ENCODE data around the gene PTPRN2. TPM values are rescaled to one million over a fixed set of nuclear protein-coding genes. Genes with fewer than 3 reads are reported as not detected.

Gene PTPRN2
- polyA plus RNA-seq, 4 donors = 1.6 to 11.7 (median 4.0) TPM

GRCh38 chr7:158270856-158271413 is 316.7 kb downstream of the PTPRN2 start:
- no peaks in the 10 kb centered on the region for H3K27me3 ChIP-seq (ENCODE audit: control insufficient read depth in 3 of 3, insufficient read depth in 3 of 3, low read length in 3 of 3)
- DNase-seq = no peak
- no peak overlapping the region for H3K4me3 ChIP-seq (ENCODE audit: low read depth in 1 of 3, low read length in 3 of 3)
- H3K9me3 ChIP-seq (ENCODE audit: control insufficient read depth in 2 of 2, insufficient read depth in 1 of 2, low read depth in 1 of 2, low read length in 1 of 2) = peaks cover 0 to 29% of the 10 kb centered on the region in 2 donors
- no peak overlapping the region for H3K27ac ChIP-seq (ENCODE audit: low read depth in 1 of 3, low read length in 2 of 3)
- no peaks in the 10 kb centered on the region for H3K36me3 ChIP-seq (ENCODE audit: control insufficient read depth in 3 of 3, insufficient read depth in 2 of 3, low read depth in 1 of 3, low read length in 3 of 3)
- H3K4me1 ChIP-seq (ENCODE audit: control insufficient read depth in 3 of 3, insufficient read depth in 2 of 3, low read depth in 1 of 3, low read length in 2 of 3) = peaks cover 0 to 2% (median 0%) of the 10 kb centered on the region in 3 donors
- no peak for FAIRE-seq
- WGBS, 3 donors = 93 to 97% (median 96%) methylated on average over 7 to 9 of the region's 9 CpGs

DNA sequence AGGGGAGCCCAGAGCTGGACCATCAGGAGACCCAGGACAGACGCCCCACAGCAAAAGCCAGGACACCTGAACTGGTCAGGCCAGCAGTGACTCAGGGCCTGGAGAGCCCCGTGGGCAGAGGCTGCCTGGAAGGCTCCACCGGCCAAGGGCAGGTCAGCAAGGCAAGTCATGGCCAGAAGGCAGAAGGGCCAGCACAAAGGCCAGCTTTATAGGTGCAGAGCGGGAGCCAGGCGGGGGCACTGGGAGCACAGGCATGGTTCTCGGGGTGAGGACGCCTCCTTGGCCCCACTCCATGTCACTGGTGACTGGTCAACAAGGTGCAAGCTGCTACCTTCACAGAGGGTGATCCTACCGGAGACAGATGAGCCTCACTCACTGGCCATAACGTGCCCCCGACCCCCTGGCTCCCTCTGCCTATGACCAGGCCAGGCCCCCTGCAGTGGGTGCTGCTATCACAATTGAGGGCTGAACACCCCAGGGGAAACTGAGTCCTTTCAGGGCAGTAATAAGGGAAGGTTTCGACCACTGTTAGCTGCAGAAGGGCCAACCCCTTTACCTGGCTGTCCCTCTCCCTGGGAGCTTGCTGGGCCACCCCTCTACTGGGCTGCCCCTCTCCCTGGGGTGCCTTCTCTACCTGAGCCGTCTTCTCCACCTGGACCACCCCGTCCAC is 317.4 kb downstream of the PTPRN2 start:
- no peak for FAIRE-seq
- WGBS, 3 donors = 79 to 89% (median 81%) methylated on average over 13 of the region's 13 CpGs
- H3K4me3 ChIP-seq (ENCODE audit: low read depth in 1 of 3, low read length in 3 of 3) = no peak overlapping the region
- no peak overlapping the region for H3K27ac ChIP-seq (ENCODE audit: low read depth in 1 of 3, low read length in 2 of 3)
- H3K36me3 ChIP-seq (ENCODE audit: control insufficient read depth in 3 of 3, insufficient read depth in 2 of 3, low read depth in 1 of 3, low read length in 3 of 3) = no peaks in the 10 kb centered on the region
- peaks cover 0 to 2% (median 0%) of the 10 kb centered on the region in 3 donors for H3K4me1 ChIP-seq (ENCODE audit: control insufficient read depth in 3 of 3, insufficient read depth in 2 of 3, low read depth in 1 of 3, low read length in 2 of 3)
- H3K9me3 ChIP-seq (ENCODE audit: control insufficient read depth in 2 of 2, insufficient read depth in 1 of 2, low read depth in 1 of 2, low read length in 1 of 2) = peaks cover 0 to 33% of the 10 kb centered on the region in 2 donors
- DNase-seq = no peak
- H3K27me3 ChIP-seq (ENCODE audit: control insufficient read depth in 3 of 3, insufficient read depth in 3 of 3, low read length in 3 of 3) = no peaks in the 10 kb centered on the region

- DNase-seq = peak; percentile 19 to 90
- no peaks in the 10 kb centered on the region for H3K27me3 ChIP-seq (ENCODE audit: control insufficient read depth in 3 of 3, insufficient read depth in 3 of 3, low read length in 3 of 3)
Observed at GRCh38 chr7:158268816-158269535, 318.6 kb downstream of the PTPRN2 start.

GRCh38 chr7:158267742-158268435 is 319.7 kb downstream of the PTPRN2 start:
- Histone ChIP-seq H3K27me3 (ENCODE audit: control insufficient read depth in 3 of 3, insufficient read depth in 3 of 3, low read length in 3 of 3) (no peaks in the 10 kb centered on the region), H3K4me3 (ENCODE audit: low read depth in 1 of 3, low read length in 3 of 3) (no peak overlapping the region), H3K9me3 (ENCODE audit: control insufficient read depth in 2 of 2, insufficient read depth in 1 of 2, low read depth in 1 of 2, low read length in 1 of 2) (peaks cover 0 to 46% of the 10 kb centered on the region in 2 donors), H3K27ac (ENCODE audit: low read depth in 1 of 3, low read length in 2 of 3) (no peak overlapping the region), H3K36me3 (ENCODE audit: control insufficient read depth in 3 of 3, insufficient read depth in 2 of 3, low read depth in 1 of 3, low read length in 3 of 3) (no peaks in the 10 kb centered on the region), H3K4me1 (ENCODE audit: control insufficient read depth in 3 of 3, insufficient read depth in 2 of 3, low read depth in 1 of 3, low read length in 2 of 3) (peaks cover 0 to 7% (median 0%) of the 10 kb centered on the region in 3 donors)
- 84 to 91% (median 85%) methylated on average over 29 of the region's 29 CpGs for WGBS, 3 donors
- DNase-seq (peak in 1 of 2 donors; percentile 14), FAIRE-seq (no peak)

More at GRCh38 chr7:158268816-158269535, 318.6 kb downstream of the PTPRN2 start:
- Histone ChIP-seq H3K36me3 (ENCODE audit: control insufficient read depth in 3 of 3, insufficient read depth in 2 of 3, low read depth in 1 of 3, low read length in 3 of 3) (no peaks in the 10 kb centered on the region), H3K4me3 (ENCODE audit: low read depth in 1 of 3, low read length in 3 of 3) (no peak overlapping the region), H3K27ac (ENCODE audit: low read depth in 1 of 3, low read length in 2 of 3) (peak overlapping the region in 1 of 3 donors; percentile 54), H3K4me1 (ENCODE audit: control insufficient read depth in 3 of 3, insufficient read depth in 2 of 3, low read depth in 1 of 3, low read length in 2 of 3) (peaks cover 0 to 7% (median 0%) of the 10 kb centered on the region in 3 donors), H3K9me3 (ENCODE audit: control insufficient read depth in 2 of 2, insufficient read depth in 1 of 2, low read depth in 1 of 2, low read length in 1 of 2) (peaks cover 0 to 40% of the 10 kb centered on the region in 2 donors)
- no peak for FAIRE-seq
- 69 to 85% (median 71%) methylated on average over 28 of the region's 28 CpGs for WGBS, 3 donors

- peaks cover 0 to 47% of the 10 kb centered on the region in 2 donors for H3K9me3 ChIP-seq (ENCODE audit: control insufficient read depth in 2 of 2, insufficient read depth in 1 of 2, low read depth in 1 of 2, low read length in 1 of 2)
- DNase-seq = peak in 1 of 2 donors; percentile 71
- no peak overlapping the region for H3K4me3 ChIP-seq (ENCODE audit: low read depth in 1 of 3, low read length in 3 of 3)
- no peaks in the 10 kb centered on the region for H3K36me3 ChIP-seq (ENCODE audit: control insufficient read depth in 3 of 3, insufficient read depth in 2 of 3, low read depth in 1 of 3, low read length in 3 of 3)
- FAIRE-seq = no peak
- WGBS, 3 donors = 15 to 73% (median 43%) methylated on average over 30 of the region's 30 CpGs
- H3K27me3 ChIP-seq (ENCODE audit: control insufficient read depth in 3 of 3, insufficient read depth in 3 of 3, low read length in 3 of 3) = no peaks in the 10 kb centered on the region
- peaks cover 0 to 7% (median 0%) of the 10 kb centered on the region in 3 donors for H3K4me1 ChIP-seq (ENCODE audit: control insufficient read depth in 3 of 3, insufficient read depth in 2 of 3, low read depth in 1 of 3, low read length in 2 of 3)
- H3K27ac ChIP-seq (ENCODE audit: low read depth in 1 of 3, low read length in 2 of 3) = no peak overlapping the region
Observed at GRCh38 chr7:158266817-158267741, 320.5 kb downstream of the PTPRN2 start.

DNA sequence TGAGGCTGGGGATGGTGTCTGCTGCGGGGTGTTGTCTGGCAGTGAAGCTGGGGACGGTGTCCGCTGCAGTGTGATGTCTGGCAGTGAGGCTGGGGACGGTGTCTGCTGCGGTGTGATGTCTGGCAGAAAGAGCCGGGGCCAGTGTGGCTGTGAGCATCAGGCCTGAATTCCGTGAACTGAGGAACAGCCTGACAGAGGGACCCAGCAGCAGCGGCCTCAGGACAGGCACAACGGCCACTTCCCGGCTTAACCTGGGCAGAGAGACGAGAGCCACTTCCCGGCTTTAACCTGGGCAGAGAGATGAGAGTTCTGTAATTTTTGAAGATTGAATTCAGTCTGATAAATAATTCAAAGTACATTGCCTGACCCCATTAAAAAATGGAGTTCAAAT is 321.2 kb downstream of the PTPRN2 start:
- FAIRE-seq (no peak), DNase-seq (no peak)
- Histone ChIP-seq H3K9me3 (ENCODE audit: control insufficient read depth in 2 of 2, insufficient read depth in 1 of 2, low read depth in 1 of 2, low read length in 1 of 2) (peaks cover 0 to 54% of the 10 kb centered on the region in 2 donors), H3K4me3 (ENCODE audit: low read depth in 1 of 3, low read length in 3 of 3) (no peak overlapping the region), H3K27me3 (ENCODE audit: control insufficient read depth in 3 of 3, insufficient read depth in 3 of 3, low read length in 3 of 3) (no peaks in the 10 kb centered on the region), H3K36me3 (ENCODE audit: control insufficient read depth in 3 of 3, insufficient read depth in 2 of 3, low read depth in 1 of 3, low read length in 3 of 3) (no peaks in the 10 kb centered on the region), H3K27ac (ENCODE audit: low read depth in 1 of 3, low read length in 2 of 3) (no peak overlapping the region), H3K4me1 (ENCODE audit: control insufficient read depth in 3 of 3, insufficient read depth in 2 of 3, low read depth in 1 of 3, low read length in 2 of 3) (peaks cover 0 to 7% (median 0%) of the 10 kb centered on the region in 3 donors)
- WGBS, 3 donors = 89 to 93% (median 91%) methylated on average over 12 of the region's 12 CpGs

DNA sequence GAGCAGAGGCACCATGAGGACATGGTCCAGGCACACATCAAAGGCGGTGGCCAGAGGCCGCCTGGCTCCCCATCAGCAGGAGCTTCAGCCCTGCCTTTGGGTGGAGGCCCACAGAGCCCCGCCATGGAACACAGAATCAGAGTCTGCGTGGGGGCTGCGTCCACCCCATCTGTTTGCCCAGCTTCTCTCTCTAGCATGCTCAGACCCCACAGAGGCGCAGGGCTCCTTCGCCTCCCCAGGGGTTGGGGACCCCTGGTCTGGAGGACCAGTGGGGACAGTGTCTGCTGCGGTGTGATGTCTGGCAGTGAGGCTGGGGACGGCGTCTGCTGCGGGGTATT is 321.9 kb downstream of the PTPRN2 start:
- Histone ChIP-seq H3K36me3 (ENCODE audit: control insufficient read depth in 3 of 3, insufficient read depth in 2 of 3, low read depth in 1 of 3, low read length in 3 of 3) (no peaks in the 10 kb centered on the region), H3K4me3 (ENCODE audit: low read depth in 1 of 3, low read length in 3 of 3) (no peak overlapping the region), H3K27me3 (ENCODE audit: control insufficient read depth in 3 of 3, insufficient read depth in 3 of 3, low read length in 3 of 3) (no peaks in the 10 kb centered on the region), H3K9me3 (ENCODE audit: control insufficient read depth in 2 of 2, insufficient read depth in 1 of 2, low read depth in 1 of 2, low read length in 1 of 2) (peaks cover 0 to 61% of the 10 kb centered on the region in 2 donors), H3K4me1 (ENCODE audit: control insufficient read depth in 3 of 3, insufficient read depth in 2 of 3, low read depth in 1 of 3, low read length in 2 of 3) (peaks cover 0 to 7% (median 0%) of the 10 kb centered on the region in 3 donors), H3K27ac (ENCODE audit: low read depth in 1 of 3, low read length in 2 of 3) (no peak overlapping the region)
- DNase-seq = no peak
- 83 to 87% (median 86%) methylated on average over 10 to 11 of the region's 11 CpGs for WGBS, 3 donors
- no peak for FAIRE-seq
